ENCODE measurements around the gene ERC2.

ERC2 gene

GRCh38 chr3:55716611-55717225, 751.5 kb downstream of the ERC2 start:
- no peak for DNase-seq (ENCODE audit: low read depth, low spot score)

- DNase-seq (ENCODE audit: low read depth, low spot score): no peak
Measured at GRCh38 chr3:55716044-55716443, 752.2 kb downstream of the ERC2 start.

GRCh38 chr3:55714057-55714456, 754.2 kb downstream of the ERC2 start:
- DNase-seq (ENCODE audit: low read depth, low spot score): no peak

- no peak for DNase-seq (ENCODE audit: low read depth, low spot score)
Measured at GRCh38 chr3:55711646-55712045, 756.6 kb downstream of the ERC2 start.

- no peak for DNase-seq (ENCODE audit: low read depth, low spot score)
Measured at GRCh38 chr3:55709411-55710012, 758.8 kb downstream of the ERC2 start.

GRCh38 chr3:55708921-55709320, 759.3 kb downstream of the ERC2 start:
- no peak for DNase-seq (ENCODE audit: low read depth, low spot score)

GRCh38 chr3:55708242-55708641, 760.0 kb downstream of the ERC2 start:
- DNase-seq (ENCODE audit: low read depth, low spot score): no peak

- DNase-seq (ENCODE audit: low read depth, low spot score): no peak
Measured at GRCh38 chr3:55704521-55704920, 763.7 kb downstream of the ERC2 start.

GRCh38 chr3:55702822-55703221, 765.4 kb downstream of the ERC2 start:
- no peak for DNase-seq (ENCODE audit: low read depth, low spot score)

- DNase-seq (ENCODE audit: low read depth, low spot score): no peak
Measured at GRCh38 chr3:55701997-55702396, 766.3 kb downstream of the ERC2 start.

GRCh38 chr3:55698831-55699230, 769.4 kb downstream of the ERC2 start:
- no peak for DNase-seq (ENCODE audit: low read depth, low spot score)

GRCh38 chr3:55697177-55697865, 770.9 kb downstream of the ERC2 start:
- no peak for DNase-seq (ENCODE audit: low read depth, low spot score)

- no peak for DNase-seq (ENCODE audit: low read depth, low spot score)
Measured at GRCh38 chr3:55692957-55693558, 775.2 kb downstream of the ERC2 start.

- DNase-seq (ENCODE audit: low read depth, low spot score): no peak
Measured at GRCh38 chr3:55692295-55692956, 775.8 kb downstream of the ERC2 start.

GRCh38 chr3:55691141-55691540, 777.1 kb downstream of the ERC2 start:
- no peak for DNase-seq (ENCODE audit: low read depth, low spot score)

- DNase-seq (ENCODE audit: low read depth, low spot score): no peak
Measured at GRCh38 chr3:55690726-55691125, 777.5 kb downstream of the ERC2 start.

GRCh38 chr3:55690177-55690576, 778.1 kb downstream of the ERC2 start:
- DNase-seq (ENCODE audit: low read depth, low spot score): no peak

GRCh38 chr3:55688154-55688553, 780.1 kb downstream of the ERC2 start:
- DNase-seq (ENCODE audit: low read depth, low spot score): no peak

- no peak for DNase-seq (ENCODE audit: low read depth, low spot score)
Measured at GRCh38 chr3:55687526-55687925, 780.7 kb downstream of the ERC2 start.

- no peak for DNase-seq (ENCODE audit: low read depth, low spot score)
Measured at GRCh38 chr3:55686426-55687254, 781.6 kb downstream of the ERC2 start.

GRCh38 chr3:55683666-55684270, 784.5 kb downstream of the ERC2 start:
- no peak for DNase-seq (ENCODE audit: low read depth, low spot score)
